ENCODE results near the gene USP48.

GRCh38 chr1:21814981-21815582, 32.1 kb upstream of the USP48 start:
- TF ChIP-seq CTCF (IDR thresholded peaks at IDR 0.05), result no peak
- TF ChIP-seq POLR2A (IDR thresholded peaks at IDR 0.05), result no peak
- TF ChIP-seq POLR2AphosphoS5 (IDR thresholded peaks at IDR 0.05), result no peak

Data from breast epithelium (tissue), 3 donors.